Measurements from ENCODE around the gene TSPYL1.
"Not testable (repeated sequence)": the region's sequence is repeated elsewhere in the genome, so short reads cannot be mapped to it uniquely, and the experiment has no call there.

Gene TSPYL1

GRCh38 chr6:116323863-116324262 lies 44.1 kb upstream of the TSPYL1 start:
- TF ChIP-seq, protein P1, sequence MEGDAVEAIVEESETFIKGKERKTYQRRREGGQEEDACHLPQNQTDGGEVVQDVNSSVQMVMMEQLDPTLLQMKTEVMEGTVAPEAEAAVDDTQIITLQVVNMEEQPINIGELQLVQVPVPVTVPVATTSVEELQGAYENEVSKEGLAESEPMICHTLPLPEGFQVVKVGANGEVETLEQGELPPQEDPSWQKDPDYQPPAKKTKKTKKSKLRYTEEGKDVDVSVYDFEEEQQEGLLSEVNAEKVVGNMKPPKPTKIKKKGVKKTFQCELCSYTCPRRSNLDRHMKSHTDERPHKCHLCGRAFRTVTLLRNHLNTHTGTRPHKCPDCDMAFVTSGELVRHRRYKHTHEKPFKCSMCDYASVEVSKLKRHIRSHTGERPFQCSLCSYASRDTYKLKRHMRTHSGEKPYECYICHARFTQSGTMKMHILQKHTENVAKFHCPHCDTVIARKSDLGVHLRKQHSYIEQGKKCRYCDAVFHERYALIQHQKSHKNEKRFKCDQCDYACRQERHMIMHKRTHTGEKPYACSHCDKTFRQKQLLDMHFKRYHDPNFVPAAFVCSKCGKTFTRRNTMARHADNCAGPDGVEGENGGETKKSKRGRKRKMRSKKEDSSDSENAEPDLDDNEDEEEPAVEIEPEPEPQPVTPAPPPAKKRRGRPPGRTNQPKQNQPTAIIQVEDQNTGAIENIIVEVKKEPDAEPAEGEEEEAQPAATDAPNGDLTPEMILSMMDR (IDR thresholded peaks at IDR 0.05; ENCODE audit: insufficient read depth, low read depth, low read length, missing control alignments), result no peak
- no peak overlapping the region for H3K4me3 ChIP-seq (ENCODE audit: low read length)
- no peak for DNase-seq (ENCODE audit: low read depth)

GRCh38 chr6:116321933-116322332 lies 42.2 kb upstream of the TSPYL1 start:
- not testable (repeated sequence) for DNase-seq (ENCODE audit: low read depth); H3K4me3 ChIP-seq (ENCODE audit: low read length)

- TF ChIP-seq, protein P1 (IDR thresholded peaks at IDR 0.05; ENCODE audit: insufficient read depth, low read depth, low read length, missing control alignments), result no peak
- H3K4me3 ChIP-seq (ENCODE audit: low read length), result no peak overlapping the region
- no peak for DNase-seq (ENCODE audit: low read depth)
These were observed 37.2 kb upstream of the TSPYL1 start for GRCh38 chr6:116316772-116317467.

DNA sequence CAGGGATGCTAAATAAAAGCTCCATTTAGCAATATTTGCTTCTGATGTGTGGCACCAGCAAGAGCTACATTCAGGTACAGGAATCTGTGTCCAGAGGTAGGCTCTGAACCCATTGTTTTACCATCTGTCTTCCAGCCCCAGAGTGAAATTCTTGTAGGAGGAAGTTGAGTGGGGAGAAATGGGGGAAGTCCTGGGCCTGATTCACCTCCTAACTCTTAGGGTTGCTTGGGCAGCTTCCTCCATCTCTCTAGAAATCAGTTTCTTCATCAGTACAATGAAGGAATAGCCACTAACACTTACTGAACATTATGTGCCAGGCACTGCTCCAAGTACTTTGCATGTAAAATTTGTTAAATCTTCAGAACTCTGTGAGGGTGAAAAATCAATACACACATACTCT lies 35.1 kb upstream of the TSPYL1 start:
- H3K4me3 ChIP-seq (ENCODE audit: low read length), result no peak overlapping the region
- DNase-seq (ENCODE audit: low read depth), result peak; percentile 28
- TF ChIP-seq, protein P1 (IDR thresholded peaks at IDR 0.05; ENCODE audit: insufficient read depth, low read depth, low read length, missing control alignments), result no peak

GRCh38 chr6:116314218-116314617 lies 34.5 kb upstream of the TSPYL1 start:
- DNase-seq (ENCODE audit: low read depth), result no peak
- TF ChIP-seq, protein P1 (IDR thresholded peaks at IDR 0.05; ENCODE audit: insufficient read depth, low read depth, low read length, missing control alignments), result no peak
- no peak overlapping the region for H3K4me3 ChIP-seq (ENCODE audit: low read length)

GRCh38 chr6:116313101-116313776 lies 33.5 kb upstream of the TSPYL1 start:
- no peak overlapping the region for H3K4me3 ChIP-seq (ENCODE audit: low read length)
- TF ChIP-seq, protein P1 (IDR thresholded peaks at IDR 0.05; ENCODE audit: insufficient read depth, low read depth, low read length, missing control alignments), result no peak
- peak; percentile 17 for DNase-seq (ENCODE audit: low read depth)

GRCh38 chr6:116309657-116310056 lies 29.9 kb upstream of the TSPYL1 start:
- TF ChIP-seq, protein P1 (IDR thresholded peaks at IDR 0.05; ENCODE audit: insufficient read depth, low read depth, low read length, missing control alignments), result no peak
- no peak overlapping the region for H3K4me3 ChIP-seq (ENCODE audit: low read length)
- DNase-seq (ENCODE audit: low read depth), result no peak

Measured in epithelial cell of esophagus (primary cell).